Uterus (tissue), 4 donors: ENCODE measurements around the gene NPEPPS. TPM values are rescaled to one million over a fixed set of nuclear protein-coding genes. Genes with fewer than 3 reads are reported as not detected.

ENCODE experiments used
- DNase-seq, 2 donors: peaks; one replicate each; pipeline ENCODE4 v3.0.0-alpha.2; 2019 to 2020
- H3K27ac ChIP-seq, 2 donors: fragments of 200-600 bp; sonication (generic); 1 replicate in 1 of 2; 2 replicates in 1 of 2; pipeline ENCODE4 v1.5.1; 2016 to 2018
- H3K27me3 ChIP-seq, 2 donors: fragments of 200-600 bp; sonication (generic); one replicate each; pipeline ENCODE4 v1.5.1; 2018 to 2019; ENCODE audit warnings: control low read depth in 1 of 2
- H3K36me3 ChIP-seq, 2 donors: fragments of 200-600 bp; sonication (generic); one replicate each; pipeline ENCODE4 v1.5.1; 2019; ENCODE audit warnings: control low read depth in 1 of 2
- H3K4me1 ChIP-seq, 2 donors: fragments of 200-600 bp; sonication (generic); one replicate each; pipeline ENCODE4 v1.5.1; 2018 to 2019; ENCODE audit warnings: control low read depth in 1 of 2
- H3K4me3 ChIP-seq, 2 donors: fragments of 200-600 bp; sonication (generic); 1 replicate in 1 of 2; 2 replicates in 1 of 2; pipeline ENCODE4 v1.5.1; 2018 to 2019; ENCODE audit warnings: mild to moderate bottlenecking in 1 of 2
- H3K9me3 ChIP-seq, 2 donors: fragments of 200-600 bp; sonication (generic); one replicate each; pipeline ENCODE4 v1.5.1; 2019; ENCODE audit warnings: control low read depth in 1 of 2
- CTCF ChIP-seq, 4 experiments: fragments of 200-600 bp in 2 of 4; fragments of 450-650 bp in 2 of 4; sonication (generic) in 2 of 4; IDR thresholded peaks; one replicate each; pipeline ENCODE4 v1.5.1; 2016 to 2019; ENCODE audit warnings: antibody characterized with exemption in 4 of 4, mild to moderate bottlenecking in 2 of 4, moderate library complexity in 1 of 4
- POLR2A ChIP-seq, 2 donors: fragments of 450-650 bp; IDR thresholded peaks; one replicate each; pipeline ENCODE4 v1.6.1; 2016; ENCODE audit warnings: antibody characterized with exemption in 2 of 2, mild to moderate bottlenecking in 1 of 2, moderate library complexity in 1 of 2
- intact Hi-C: fragments of 100-400 bp; cut with DNase I; formaldehyde crosslinking; loops from one replicate; pipeline ENCODE4 v1.15.1; 2023; ENCODE audit warnings: low total_unique reads
- total RNA-seq, 4 donors: library from RNA; depleted of rRNA in 3 of 4; stranded (reverse); fragments of >200 nt in 3 of 4; gene quantifications; one replicate each; pipeline versions ENCODE4 v1.1.0 to v1.2.4, GENCODE V29; 2014 to 2023
- donor health status: DM: yes; HTN: yes; CAD: no.

The NPEPPS gene
- total RNA-seq, 4 donors from 2014 or later, result 77.6 to 161 (median 131) TPM

GRCh38 chr17:47653442-47653841, 122.5 kb downstream of the NPEPPS start:
- no peak overlapping the region for H3K27ac ChIP-seq
- H3K4me1 ChIP-seq, result peaks cover 7 to 13% of the 10 kb centered on the region in 2 donors
- DNase-seq, result no peak
- H3K9me3 ChIP-seq, result no peaks in the 10 kb centered on the region
- H3K27me3 ChIP-seq, result no peaks in the 10 kb centered on the region
- no peak overlapping the region for H3K4me3 ChIP-seq
- no peak for TF ChIP-seq CTCF (IDR thresholded peaks at IDR 0.05)
- TF ChIP-seq POLR2A (IDR thresholded peaks at IDR 0.05), result no peak
- H3K36me3 ChIP-seq, result no peaks in the 10 kb centered on the region
- intact Hi-C loops, result no loop called here

- DNase-seq, result no peak
- Histone ChIP-seq H3K4me1 (peaks cover 7 to 8% of the 10 kb centered on the region in 2 donors), H3K4me3 (no peak overlapping the region), H3K9me3 (no peaks in the 10 kb centered on the region), H3K27ac (no peak overlapping the region), H3K36me3 (no peaks in the 10 kb centered on the region), H3K27me3 (no peaks in the 10 kb centered on the region)
- intact Hi-C loops, result no loop called here
- TF ChIP-seq POLR2A (IDR thresholded peaks at IDR 0.05), result no peak
- TF ChIP-seq CTCF (IDR thresholded peaks at IDR 0.05), result no peak
Measured at GRCh38 chr17:47654991-47655390, 124.1 kb downstream of the NPEPPS start.

- H3K4me3 ChIP-seq, result no peak overlapping the region
- no peaks in the 10 kb centered on the region for H3K4me1 ChIP-seq
- H3K36me3 ChIP-seq, result no peaks in the 10 kb centered on the region
- no peaks in the 10 kb centered on the region for H3K27me3 ChIP-seq
- intact Hi-C loops, result no loop called here
- no peak for DNase-seq
- H3K27ac ChIP-seq, result peak overlapping the region in 1 of 2 donors; percentile 31
- H3K9me3 ChIP-seq, result no peaks in the 10 kb centered on the region
- no peak for TF ChIP-seq POLR2A (IDR thresholded peaks at IDR 0.05)
- no peak for TF ChIP-seq CTCF (IDR thresholded peaks at IDR 0.05)
Measured at GRCh38 chr17:47660064-47660492, 129.2 kb downstream of the NPEPPS start.

- Histone ChIP-seq H3K27me3 (no peaks in the 10 kb centered on the region), H3K9me3 (no peaks in the 10 kb centered on the region), H3K4me3 (no peak overlapping the region), H3K27ac (no peak overlapping the region), H3K36me3 (no peaks in the 10 kb centered on the region), H3K4me1 (no peaks in the 10 kb centered on the region)
- TF ChIP-seq POLR2A (IDR thresholded peaks at IDR 0.05) (no peak), CTCF (IDR thresholded peaks at IDR 0.05) (peak; percentile 50 to 74 (median 58))
- intact Hi-C loops, result no loop called here
- DNase-seq, result peak; percentile 35 to 44
Measured at GRCh38 chr17:47663912-47664623, 133.2 kb downstream of the NPEPPS start.

GRCh38 chr17:47664624-47664941, 133.7 kb downstream of the NPEPPS start:
- Histone ChIP-seq H3K36me3 (no peaks in the 10 kb centered on the region), H3K27ac (no peak overlapping the region), H3K27me3 (no peaks in the 10 kb centered on the region), H3K9me3 (no peaks in the 10 kb centered on the region), H3K4me3 (no peak overlapping the region), H3K4me1 (no peaks in the 10 kb centered on the region)
- intact Hi-C loops, result no loop called here
- no peak for DNase-seq
- no peak for TF ChIP-seq POLR2A (IDR thresholded peaks at IDR 0.05)
- no peak for TF ChIP-seq CTCF (IDR thresholded peaks at IDR 0.05)
